SHP77 treated with DMSO at 0.1 percent for 48 hours (cell line): ENCODE measurements around the gene GNRH2.
"Not testable (repeated sequence)": the region's sequence is repeated elsewhere in the genome, so short reads cannot be mapped to it uniquely, and the experiment has no call there.

Experiments
- DNase-seq: peaks from one replicate; lab custom pipeline; 2025; lab: John Stamatoyannopoulos, UW

Gene GNRH2, protein sequence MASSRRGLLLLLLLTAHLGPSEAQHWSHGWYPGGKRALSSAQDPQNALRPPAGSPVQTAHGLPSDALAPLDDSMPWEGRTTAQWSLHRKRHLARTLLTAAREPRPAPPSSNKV

DNA sequence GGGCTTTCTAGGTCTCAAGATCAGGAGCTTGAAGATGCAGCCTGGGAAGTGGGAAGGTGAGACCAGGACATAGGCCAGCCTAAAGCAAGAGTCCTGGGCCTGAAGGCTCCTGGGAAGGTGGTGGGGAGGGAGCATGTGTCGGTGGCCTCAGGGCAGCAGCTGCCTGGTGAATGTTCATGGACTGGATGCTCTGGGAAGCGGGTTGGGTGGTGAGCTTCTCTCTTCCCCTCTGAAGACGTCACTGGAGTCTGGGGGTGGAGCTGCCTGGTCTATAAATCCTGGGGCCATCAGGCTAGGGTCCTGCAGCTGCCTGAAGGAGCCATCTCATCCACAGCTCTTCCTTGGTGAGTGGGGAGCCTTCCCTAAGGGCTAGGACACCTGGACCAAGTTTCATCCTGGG is at the start of gene GNRH2:
GNRH2 (plus strand) TSS at position 301 of the 400 bp plus-strand sequence. CDS start 793 bp downstream, outside the sequence.
- no peak for DNase-seq

DNA sequence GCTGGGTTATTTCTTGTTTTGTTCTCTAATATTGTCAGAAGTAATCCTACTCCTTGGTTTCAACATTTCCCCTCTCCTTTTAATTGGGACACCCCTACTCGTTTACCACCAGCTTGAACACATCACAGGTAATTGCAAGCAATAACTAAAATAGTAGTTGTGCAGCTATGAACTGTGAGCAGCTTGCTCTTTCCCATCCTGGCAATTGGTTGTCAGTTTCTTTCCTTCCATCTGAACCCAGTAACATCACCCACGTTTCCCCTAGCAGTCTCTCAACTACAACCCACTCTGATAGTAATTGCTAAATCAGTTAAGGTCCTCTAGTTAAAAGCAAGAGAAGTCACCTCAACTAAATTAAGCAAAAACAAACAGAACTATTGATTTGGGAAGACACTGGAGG is 47.6 kb upstream of the GNRH2 start:
- no peak for DNase-seq

DNA sequence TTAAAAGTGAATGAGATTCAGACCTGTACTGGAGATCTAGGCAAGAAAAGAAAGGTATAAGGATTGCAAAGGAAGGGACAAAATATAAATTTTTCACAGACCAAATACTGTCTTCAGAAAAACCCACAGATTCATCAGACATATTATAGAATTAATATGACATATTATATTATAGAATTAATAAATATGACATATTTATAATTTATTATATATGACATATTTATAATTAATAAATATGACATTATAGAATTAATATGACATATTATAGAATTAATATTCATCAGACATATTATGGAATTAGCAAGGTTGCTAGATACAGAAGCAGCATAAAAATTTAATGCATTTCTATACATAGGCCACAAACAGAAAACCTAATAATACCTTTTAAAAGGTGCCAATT is 44.7 kb upstream of the GNRH2 start:
- no peak for DNase-seq

DNA sequence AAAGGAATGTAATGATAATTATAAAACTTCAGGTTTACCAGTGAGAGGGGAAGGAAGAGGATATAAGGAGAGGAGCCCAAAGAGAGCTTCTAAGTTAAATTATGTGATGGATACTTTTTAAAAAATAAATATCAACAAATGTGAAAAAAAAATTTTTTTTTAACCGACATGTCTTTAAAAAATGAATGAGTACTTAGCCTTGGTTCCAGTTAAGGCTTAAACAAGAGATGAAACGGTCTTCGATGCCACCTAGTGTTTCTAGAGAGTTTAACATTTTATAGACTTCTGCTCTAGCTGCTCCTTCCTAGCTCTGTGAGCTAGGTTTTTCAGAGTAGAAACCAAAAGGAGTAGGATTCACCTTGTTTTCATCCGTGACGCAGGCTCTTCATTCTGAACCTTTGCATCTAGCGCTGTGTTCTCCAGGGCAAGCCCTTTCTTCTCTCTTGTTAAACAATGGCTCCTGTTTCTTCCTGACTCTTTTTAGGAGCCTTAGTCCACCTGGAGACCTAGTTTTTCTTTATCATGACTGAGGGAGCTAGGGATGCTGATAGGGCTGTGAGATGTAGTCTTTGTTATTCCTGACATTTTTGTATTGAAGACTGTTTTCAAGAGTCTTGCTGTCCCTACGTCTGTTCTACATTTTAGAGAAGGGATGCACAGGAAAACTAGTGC is 42.4 kb upstream of the GNRH2 start:
- peak; percentile 42 for DNase-seq

DNA sequence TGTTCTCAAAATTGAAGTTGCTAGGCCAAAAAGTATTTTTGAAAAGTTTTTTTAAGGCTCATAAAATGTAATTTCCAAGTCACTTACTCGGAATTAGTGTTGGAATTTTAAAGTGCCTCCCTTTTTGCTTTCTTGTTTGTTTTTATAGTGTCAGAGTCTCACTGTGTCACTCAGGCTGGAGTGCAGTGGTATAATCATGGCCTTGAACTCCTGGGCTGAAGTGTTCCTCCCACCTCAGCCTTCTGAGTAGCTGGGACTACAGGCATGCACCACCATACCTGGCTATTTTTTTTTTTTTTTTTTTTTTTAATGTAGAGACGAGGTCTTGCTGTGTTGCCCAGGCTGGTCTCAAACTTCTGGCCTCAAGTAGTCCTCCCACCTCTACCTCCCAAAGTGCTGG is 40.0 kb upstream of the GNRH2 start:
- no peak for DNase-seq

DNA sequence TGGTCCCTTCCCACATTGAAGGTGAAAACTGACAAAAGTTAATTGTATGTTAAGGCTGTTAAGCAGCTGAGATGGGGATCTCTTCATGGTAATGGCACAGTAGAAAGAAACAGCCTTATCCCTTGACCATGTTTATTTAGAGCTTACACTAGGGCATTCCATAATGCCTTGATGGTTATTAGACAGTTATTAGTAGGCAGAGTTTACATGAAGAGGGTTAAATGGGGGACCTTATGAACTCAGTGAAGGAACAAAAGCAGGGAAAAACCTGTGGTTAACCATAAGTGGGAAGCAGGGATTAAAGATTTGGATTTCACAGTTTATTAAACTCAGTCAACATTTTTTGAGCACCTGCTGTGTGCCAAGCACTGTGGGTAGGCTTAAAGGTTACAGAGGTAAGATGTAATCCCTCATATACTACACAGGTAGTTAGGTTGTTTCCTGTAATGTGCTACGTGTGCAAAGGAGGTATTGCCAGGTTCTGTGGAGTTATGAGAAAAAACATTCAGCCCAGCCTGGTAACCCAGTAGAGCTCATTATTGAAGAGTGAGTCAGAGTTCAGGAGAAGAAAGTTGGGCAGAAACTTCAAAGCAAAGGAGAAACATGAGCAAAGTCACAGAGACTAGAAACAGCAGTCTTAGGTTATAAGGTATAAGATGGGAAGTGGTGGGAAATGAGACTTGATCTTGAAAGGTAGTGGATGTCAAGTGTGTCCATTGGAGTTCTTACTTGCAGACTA is 32.3 kb upstream of the GNRH2 start:
- DNase-seq: no peak

DNA sequence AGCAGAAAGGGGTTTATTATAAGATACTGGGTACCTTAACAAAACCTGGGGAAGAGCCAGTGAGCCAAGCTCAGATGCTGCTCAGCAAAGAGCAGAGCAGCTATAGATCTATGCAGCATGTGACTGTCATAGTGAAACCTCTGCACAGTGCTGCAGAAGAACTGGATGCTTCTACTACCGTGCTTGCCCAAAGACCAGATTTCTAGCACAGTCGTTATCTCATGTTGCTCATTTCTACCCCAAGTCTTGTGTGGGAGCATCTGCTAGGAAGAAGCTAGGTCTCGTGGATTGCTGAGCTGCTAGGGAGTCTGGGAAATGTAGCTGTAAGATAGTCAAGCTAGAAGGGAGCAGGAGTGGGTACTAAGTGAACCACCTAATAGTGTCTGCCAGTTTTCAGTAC is 31.7 kb upstream of the GNRH2 start:
- DNase-seq: no peak

DNA sequence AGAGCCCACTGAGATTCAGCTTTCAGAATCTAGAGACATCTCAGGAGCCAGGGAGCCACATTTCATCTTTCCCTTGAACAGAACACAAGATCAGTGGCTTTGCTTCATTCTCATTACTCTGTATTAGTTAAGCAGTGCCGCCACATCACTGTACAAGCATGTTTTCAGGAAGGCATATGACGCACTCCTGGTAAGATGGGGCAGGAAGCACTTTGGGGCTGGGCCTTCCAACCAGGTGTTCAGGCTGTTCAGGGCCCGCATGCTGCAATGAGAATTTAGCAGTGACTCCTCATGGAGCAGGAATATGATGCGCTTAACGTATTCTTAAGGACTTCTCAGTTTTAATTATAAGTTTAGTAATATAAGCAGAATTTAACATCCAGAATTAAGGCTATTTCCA is 29.7 kb upstream of the GNRH2 start:
- DNase-seq: no peak

DNA sequence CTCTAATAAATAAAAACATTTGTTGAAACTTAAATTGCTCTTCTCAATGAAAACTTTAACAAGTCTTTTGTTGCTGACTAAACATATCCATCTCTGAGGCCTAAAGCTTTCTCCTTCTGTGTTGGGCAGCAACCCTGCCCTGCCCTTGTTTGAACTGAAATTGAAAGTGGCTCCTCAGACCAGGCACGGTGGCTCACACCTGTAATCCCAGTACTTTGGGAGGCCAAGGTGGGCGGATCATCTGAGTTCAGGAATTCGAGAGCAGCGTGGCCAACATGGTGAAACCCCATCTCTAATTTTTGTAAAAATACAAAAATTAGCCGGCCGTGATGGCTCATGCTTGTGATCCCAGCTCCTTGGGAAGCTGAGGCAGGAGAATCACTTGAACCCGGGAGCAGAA is 29.2 kb upstream of the GNRH2 start:
- DNase-seq: no peak

DNA sequence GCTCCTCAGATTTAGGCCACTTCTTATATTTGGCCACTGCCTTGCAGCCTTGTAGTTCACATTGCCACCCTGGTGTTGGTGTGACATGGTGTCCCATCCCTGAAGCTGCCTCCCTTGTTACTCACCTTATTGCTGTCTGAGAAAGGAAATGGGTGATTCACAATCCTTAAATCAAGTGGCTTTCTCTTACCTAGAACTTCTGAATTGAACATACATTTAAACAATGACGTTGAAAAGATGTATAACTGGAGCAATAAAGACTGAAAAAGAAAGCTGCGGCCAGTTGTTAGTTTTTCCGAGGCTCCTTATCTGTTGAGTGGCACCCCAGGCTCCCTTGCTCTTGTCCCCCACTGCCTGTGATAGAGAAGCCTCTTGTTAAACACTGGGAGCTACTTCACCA is 28.8 kb upstream of the GNRH2 start:
- DNase-seq: no peak

DNA sequence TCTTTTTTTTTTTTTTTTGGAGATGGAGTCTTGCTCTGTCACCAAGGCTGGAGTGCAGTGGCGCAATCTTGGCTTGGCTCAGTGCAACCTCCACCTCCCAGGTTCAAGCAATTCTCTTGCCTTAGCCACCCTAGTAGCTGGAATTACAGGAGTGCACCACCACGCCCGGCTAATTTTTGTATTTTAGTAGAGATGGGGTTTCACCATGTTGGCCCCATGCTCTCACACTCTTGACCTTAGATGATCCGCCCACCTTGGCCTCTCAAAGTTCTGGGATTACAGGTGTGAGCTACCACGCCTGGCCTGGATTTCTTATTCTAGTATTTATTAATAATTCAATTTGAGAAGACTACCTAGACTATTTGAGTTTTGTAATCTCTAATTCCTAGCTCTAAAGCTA is 28.1 kb upstream of the GNRH2 start:
- not testable (repeated sequence) for DNase-seq

DNA sequence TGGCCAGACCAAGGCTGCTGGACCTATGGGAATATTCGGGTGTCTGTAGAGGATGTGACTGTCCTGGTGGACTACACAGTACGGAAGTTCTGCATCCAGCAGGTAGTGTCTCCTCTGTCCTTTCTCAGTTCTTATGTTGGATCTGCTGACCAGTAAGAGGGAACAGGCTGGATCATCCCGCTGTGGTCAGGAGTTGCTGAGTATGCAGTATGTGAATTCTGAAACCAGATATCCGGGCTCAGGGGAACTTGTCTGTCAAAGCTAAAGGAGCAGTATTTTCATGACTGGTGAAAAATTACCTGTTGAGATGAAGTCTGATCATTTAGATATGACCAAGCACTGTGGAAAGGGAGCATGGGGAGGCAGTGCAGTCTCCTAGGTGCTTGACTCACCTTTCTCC is 22.1 kb upstream of the GNRH2 start:
- DNase-seq: no peak

DNA sequence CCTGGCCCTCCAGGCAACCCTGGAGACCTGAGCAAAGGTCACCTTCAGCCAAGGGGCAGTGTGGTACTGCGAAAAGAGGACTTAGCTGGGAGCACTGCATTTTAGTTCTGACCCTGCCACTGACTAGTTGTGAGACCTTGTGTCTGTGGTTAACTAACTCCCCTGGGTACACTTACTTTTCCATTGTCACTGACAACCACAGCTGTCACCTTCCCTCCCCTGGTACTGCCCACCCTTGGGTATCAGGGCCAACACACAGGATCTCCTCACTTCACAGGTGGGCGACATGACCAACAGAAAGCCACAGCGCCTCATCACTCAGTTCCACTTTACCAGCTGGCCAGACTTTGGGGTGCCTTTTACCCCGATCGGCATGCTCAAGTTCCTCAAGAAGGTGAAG is 21.6 kb upstream of the GNRH2 start:
- no peak for DNase-seq

DNA sequence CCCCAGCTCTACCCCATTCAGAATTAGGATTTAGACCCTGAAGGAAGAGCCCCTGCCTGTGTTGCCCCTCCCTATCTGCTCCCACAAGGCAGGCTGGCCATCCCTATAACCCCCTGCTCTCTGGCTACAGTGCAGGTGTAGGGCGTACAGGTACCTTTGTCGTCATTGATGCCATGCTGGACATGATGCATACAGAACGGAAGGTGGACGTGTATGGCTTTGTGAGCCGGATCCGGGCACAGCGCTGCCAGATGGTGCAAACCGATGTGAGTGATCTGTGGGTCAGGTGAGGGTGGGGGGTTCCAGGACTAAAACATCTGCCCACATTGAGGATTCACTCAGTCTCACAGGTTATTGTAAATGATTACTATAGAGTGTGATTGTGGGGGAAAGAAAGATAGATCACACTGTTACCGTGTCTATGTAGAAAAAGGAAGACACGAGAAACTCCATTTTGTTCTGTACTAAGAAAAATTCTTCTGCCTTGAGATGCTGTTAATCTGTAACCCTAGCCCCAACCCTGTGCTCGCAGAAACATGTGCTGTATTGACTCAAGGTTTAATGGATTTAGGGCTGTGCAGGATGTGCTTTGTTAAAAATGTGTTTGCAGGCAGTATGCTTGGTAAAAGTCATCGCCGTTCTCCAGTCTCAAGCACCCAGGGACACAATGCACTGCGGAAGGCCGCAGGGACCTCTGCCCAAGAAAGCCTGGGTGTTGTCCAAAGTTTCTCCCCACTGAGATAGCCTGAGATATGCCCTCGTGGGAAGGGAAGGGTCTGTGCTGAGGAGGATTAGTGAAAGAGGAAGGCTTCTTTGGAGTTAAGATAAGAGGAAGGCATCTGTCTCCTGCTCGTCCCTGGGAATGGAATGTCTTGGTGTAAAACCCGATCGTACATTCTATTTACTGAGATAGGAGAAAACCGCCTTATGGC is 20.6 kb upstream of the GNRH2 start:
- not testable (repeated sequence) for DNase-seq

DNA sequence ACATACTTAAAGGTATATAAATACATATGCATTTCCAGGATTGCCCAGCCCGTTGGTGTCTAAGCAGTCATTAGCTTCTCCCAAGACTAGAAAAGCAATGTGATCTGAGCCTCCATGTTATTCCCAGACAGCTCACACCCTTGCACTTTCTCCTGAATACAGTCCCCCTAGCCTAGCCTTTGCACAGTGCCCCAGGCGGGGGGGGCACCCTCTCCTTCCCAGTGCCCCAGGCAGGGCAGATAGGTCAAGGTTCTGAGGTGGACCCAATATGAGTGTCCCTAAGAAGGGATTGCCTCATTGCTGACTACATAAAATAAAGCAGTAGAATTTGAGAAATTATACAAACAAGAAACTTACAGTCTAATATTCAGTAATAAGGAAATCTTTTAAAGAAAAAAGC is 15.4 kb upstream of the GNRH2 start:
- DNase-seq: no peak

DNA sequence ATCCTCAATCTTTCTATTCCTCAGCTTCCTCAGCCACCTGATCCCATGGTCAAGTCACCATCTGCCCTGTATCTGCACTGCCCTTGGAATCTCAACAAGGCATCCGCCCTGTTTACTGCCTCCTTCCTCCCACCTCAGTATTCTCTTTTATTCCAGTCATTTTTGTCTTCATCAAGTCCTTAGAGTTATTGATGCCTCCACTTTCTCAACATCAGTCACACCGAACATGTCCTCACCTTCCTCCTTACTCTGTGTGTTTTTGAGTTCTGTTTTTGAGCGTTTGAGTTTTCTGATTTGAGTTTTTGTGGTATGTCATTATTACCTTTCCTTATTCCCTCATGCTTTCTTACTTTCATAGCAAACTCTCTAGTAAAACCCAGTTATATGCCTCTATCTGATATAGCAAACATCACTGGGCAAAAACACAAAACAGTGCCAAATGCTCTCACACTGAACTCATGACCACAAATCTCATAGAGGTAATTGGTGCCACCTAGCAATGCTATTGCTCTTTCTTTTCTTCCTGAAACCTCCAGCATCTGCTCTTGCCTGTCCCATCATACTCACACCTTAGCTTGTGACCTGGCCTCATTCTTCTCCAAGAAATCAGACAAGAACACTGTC is 11.8 kb upstream of the GNRH2 start:
- DNase-seq: no peak

DNA sequence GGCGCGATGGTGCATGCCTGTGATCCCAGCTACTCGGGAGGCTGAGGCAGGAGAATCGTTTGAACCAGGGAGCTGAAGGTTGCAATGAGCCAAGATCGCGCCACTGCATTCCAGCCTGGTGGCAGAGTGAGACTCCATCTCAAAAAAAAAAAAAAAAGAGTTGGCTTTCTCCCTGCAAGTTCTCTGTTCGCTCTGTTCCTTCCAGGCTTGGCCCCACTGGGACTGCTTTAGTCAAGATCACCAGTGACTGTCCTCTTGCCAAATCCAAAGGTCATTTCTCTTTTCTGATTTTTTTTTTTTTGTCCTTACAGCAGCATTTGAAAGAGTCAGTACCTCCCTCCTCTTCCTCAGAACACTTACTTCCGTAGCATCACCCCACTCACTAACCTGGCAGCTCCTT is 10.8 kb upstream of the GNRH2 start:
- no peak for DNase-seq

DNA sequence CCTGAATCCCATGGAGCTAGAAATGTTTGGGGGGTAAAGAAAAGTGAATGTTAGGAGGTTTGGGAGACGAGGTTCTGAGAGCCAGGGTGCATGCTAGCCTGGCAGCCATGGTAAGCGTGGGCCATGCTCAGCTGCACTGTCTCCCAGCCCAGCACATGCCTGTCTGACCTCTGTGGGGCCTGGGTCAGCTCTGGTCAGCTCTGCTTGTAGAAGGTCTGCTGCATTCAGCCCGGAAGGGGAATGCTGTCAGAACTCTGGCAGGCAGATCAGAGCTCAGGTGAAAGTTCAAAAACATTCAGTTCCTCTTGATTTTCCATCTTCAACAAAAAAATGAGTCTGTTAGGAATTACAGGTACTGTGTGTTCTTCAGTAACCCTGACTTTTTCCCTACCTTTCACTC is 5.8 kb upstream of the GNRH2 start:
- DNase-seq: no peak

DNA sequence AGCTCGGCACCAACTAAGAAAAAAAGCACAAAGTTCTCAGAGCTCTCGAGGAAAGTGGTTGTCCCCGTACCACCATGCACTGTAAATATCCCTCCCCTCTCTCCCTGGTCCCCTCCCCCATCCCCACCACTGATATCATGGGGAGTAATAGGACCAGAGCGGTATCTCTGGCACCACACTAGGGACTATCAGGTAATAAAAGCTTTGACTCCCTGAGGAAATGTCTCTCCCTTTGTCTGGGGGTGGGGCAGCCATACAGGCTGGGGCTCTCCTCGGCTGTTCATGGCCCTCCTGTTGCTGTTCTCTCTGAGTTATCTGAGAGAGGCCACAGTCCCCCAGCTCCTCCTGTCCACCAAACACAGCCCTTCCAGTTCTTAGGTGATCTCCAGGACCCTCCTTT is 5.0 kb upstream of the GNRH2 start:
- no peak for DNase-seq

DNA sequence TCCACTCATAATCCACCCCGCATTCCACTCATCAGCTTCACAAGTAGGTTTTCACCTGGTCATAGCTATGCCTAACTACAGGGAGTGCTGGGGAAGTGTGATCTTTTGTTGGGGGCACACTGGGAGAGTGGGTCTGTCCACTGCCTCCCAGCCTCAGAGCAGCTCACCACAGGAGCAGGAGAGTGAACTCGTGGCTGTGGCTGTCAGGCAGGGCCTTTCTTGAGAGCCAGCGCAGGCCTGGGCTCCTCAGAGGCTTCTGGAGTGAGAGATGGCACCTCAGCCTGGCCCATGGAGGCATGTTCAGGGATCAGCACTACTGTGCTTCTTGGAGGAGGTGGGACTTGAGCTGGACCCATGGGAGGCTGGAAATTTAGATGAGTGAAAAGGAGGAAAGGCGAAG is 4.0 kb upstream of the GNRH2 start:
- no peak for DNase-seq

DNA sequence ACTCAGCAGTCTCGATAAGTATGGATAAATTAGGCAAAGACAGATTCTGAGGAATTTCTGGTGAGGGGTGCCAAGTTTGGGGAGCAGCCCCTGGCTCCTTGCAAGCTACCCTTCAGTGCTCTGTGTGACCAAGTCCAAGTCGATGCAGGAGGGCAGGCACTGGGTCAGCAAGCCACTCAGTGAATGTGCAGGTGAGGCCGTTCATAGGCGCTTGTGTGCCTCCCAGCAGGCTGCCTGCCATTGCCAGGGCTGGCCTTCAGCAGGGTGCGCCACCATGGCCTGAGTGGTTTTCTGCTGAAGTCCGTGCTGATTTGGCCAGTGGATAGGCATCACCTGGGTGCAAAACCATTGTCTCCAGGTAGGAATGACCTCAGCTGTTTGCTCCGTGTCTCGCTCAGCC is 3.3 kb upstream of the GNRH2 start:
- DNase-seq: no peak

DNA sequence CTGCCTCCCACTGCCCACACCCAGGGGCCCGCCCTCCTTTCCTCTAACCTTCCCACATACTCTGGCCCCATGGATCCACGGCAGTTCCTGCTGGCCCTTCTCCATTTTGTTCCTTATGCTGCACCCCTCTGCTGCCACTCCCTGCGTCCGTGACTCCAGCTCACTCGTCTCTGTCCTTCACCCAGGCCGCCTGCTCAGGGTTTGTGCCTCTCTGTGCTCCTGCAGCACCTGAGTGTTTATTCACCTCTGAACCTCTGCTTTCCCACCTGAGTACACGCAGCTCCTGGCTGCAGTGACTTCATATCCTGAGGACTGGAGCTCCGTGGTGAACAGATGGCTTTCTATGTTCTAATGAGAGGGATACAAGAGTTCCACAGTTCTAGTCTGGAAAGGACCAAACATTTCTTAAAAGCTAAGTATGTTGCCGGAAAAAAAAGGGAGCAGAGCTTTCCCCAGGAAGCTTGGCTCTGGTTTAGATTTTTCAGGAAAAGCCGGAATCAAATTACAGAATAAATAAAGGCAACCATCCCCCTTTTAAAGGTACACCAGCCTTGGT is 1.5 kb upstream of the GNRH2 start:
- no peak for DNase-seq
